GM19467 (cell line): ENCODE results near the gene MCTP1.
A peak's percentile ranks its signal among the peaks of the same experiment; 100 is the strongest.

ENCODE experiments used
- ATAC-seq: cut with Tn5 transposase; IDR thresholded peaks from one replicate; pipeline ENCODE4 v1.9.1; 2021; ENCODE audit warnings: mild to moderate bottlenecking, moderate library complexity; ENCODE audit not compliant: unreplicated experiment

The MCTP1 gene

DNA sequence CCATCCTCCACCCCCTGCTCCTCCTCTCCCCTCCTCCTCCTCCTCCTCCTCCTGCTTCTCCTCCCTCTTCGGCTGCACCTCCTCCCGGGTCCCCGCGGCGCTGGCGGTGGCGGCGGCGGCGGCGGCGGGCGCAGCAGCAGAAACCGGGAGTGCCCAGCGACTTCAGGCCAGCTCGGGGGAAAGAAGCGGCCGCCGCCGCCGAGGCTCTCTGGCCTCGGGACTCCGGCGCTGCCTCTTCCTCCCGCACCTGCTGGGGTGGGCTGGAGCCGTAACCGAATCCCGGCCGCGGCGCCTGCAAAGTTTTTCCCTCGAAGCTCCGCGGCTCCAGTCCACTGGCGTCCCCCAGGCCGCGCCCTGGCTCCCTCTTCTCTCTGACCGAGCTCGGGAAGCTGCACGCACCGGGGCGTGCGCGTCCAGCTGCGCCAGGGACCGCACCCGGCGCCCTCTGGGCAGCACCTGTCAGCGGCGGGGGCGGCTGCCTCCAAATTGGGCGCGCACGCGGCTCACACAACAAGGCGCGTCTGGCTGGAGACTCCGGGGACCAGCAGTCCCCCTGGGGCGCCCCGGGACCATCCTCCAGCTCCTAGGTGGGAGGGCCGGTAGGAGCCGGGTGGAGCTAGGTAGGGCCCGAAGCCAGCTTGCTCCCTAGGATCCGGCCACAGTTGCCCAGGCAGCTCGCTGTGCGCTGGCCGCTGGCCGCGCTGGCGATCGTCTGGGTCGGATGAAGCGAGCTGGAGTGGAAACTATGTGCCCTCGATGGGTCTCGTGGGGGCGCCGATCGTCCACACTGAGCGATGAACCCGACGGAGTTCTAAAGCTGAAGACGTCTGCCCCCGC, at the start of gene MCTP1:
Gene MCTP1 (minus strand): TSS at position 523 of the 837 bp plus-strand sequence.
- peak; percentile 27 for ATAC-seq

DNA sequence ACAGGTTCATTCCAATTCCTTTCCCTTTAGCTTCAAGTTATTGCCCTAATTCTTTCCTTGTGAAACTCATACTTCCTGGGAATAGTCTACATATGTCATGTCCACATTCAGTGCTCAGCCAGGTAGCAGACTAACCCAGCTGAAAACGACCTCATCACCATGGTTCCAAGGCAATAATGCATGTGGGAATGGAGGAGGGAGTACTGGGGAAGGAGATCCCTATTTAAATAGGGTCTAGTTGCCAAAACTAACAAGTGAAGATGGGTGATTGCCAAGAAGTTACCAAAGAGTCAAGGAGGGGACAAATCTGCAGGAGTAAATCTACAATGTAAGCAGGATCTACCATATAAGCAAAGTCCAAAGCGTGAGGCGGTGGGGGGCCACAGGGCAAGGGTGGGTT, 47.3 kb upstream of the MCTP1 start:
- ATAC-seq = no peak

DNA sequence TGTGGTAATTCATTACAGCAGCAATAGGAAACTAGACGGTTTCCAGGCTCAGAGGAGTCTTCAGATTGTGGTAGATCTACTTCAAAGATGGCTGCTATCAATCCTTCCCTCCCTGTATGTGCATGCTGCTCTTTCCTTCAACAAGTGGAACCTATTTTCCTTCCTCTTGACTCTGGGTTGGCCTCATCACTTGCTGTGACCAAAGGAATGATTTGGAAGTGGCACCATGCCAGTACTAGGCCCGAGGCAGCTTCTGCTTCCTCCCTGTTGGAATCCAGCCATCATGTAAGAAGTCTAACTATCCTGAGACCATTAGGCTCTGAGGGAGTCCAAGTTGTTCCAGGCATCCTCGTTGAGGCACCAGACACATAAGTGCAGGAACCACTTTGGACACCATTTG, 46.5 kb upstream of the MCTP1 start:
- no peak for ATAC-seq

DNA sequence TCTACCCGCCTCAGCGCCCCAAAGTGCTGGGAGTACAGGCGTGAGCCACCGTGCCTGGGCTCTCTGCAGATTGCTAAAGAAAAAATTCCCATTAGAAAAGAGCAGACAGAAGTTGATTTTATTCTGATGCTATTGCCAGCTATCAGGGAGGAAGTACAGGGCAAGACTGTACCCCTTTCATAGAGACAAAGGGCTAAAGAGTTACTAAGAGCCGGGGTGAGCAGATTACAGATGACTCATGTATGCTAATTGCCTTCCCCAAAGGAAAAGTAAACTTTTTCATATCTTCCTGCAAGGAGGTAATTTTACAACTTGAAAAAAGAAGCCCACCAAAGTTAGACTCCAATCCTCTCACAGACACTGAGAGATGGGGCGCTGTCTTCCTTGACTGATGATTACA, 42.3 kb upstream of the MCTP1 start:
- no peak for ATAC-seq

DNA sequence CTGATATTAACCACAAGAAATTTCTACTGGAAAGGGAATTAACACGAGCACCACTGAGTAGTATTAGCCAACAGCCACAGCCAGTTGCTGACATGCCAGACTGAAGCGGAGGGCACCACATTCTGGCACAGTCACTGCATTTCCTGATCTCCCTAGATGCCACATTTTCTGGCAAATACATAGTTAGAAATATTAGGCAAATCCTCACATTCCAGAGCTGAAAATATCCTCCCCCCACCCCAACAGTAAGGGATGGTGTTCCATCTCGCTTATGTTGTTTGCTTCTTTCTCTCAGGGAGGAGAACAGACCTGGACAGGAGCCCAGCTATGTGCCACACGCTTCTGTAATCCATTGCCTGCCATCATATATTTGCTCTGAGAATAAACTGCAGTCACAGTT, 32.8 kb upstream of the MCTP1 start:
- no peak for ATAC-seq

DNA sequence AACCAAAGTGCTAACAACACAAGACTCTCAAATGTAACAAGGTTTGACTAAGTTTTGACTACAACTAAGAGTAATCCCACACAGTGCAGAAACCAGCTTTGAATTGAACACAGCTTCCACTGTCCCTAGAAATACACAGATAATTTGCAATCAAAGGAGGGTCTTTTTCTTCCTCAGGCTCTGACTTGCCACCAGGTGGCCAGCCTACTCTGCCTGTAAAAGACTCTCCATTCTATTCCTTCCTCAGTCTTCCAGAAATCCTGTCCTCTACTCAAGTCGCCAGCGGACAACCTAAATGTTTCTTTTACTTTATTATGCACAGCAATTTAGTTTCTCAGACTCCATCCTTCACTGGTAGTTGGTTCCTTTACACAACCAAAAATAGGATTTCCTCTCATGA, 32.2 kb upstream of the MCTP1 start:
- ATAC-seq = no peak

DNA sequence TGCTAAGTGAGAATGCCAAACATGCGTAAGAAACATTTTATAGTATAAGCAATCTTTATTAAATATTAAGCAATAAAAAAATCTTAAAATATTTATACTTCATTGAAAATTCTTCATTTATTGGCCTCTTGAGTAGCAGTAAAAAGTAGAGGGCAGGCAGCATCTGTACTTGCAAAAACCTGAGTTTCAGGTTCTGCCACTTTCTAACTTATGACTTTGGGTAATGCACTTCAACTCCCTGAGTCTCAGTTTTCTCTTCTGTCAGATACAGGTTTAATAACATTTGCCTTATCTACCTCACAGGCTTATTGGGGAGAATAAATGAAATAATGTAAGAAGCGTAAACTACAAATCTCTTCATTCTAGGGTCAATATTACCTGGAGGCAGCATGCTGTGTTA, 19.8 kb upstream of the MCTP1 start:
- ATAC-seq = no peak

DNA sequence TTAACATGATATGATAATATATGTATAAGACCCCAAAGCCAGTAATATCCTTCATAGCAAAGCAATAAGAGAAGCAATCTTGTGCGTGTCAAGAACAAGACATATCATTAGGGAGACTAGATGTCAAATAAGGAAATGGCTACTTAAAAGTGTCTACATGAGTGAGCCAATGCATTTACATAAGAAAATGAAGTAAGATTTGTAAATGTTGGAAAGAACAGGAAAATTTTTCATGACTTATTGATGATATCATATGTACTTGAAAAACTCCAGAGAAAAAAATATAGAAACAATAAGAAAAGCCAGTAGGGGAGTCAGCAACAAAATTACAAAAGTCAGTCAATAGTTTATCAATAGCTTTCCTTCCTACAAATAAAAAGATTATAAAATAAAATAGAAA, 13.8 kb upstream of the MCTP1 start:
- ATAC-seq = no peak

DNA sequence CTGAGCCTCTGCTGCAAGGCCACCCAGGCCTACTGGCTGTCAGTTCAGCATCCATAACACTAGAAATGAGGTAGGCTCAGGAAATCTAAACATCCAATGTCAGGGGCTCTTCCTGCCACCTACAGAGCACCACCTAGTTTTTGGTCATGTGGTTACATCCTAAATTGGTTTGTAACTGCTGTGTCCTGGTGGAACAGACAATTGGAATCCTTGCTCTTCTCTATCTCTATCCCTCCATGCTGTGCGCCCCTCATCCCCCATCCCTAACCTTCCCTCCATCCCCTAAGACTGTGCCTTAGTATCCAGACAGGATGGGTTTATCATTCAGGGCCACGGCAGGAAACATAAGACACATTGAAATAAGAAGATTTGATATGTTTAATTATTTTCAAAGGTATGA, 11.4 kb upstream of the MCTP1 start:
- no peak for ATAC-seq

DNA sequence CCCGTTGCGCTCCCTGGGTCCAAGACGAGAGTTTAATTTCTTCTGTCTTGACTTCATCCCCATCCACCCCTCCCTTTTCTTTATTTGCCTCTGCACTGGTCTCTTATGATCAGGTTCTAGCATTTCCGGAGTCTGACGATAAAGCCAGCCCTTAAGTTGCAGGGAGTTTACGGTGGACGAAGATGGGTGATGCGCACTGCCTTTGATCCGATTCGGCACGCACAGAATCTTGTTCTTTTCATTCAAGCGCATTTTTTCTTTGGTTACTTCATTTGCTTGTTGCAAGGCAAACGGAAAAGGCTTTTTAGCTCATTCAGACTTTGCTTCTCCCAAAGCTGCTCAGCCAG, 488 bp upstream of the MCTP1 start:
- peak; percentile 8 for ATAC-seq

DNA sequence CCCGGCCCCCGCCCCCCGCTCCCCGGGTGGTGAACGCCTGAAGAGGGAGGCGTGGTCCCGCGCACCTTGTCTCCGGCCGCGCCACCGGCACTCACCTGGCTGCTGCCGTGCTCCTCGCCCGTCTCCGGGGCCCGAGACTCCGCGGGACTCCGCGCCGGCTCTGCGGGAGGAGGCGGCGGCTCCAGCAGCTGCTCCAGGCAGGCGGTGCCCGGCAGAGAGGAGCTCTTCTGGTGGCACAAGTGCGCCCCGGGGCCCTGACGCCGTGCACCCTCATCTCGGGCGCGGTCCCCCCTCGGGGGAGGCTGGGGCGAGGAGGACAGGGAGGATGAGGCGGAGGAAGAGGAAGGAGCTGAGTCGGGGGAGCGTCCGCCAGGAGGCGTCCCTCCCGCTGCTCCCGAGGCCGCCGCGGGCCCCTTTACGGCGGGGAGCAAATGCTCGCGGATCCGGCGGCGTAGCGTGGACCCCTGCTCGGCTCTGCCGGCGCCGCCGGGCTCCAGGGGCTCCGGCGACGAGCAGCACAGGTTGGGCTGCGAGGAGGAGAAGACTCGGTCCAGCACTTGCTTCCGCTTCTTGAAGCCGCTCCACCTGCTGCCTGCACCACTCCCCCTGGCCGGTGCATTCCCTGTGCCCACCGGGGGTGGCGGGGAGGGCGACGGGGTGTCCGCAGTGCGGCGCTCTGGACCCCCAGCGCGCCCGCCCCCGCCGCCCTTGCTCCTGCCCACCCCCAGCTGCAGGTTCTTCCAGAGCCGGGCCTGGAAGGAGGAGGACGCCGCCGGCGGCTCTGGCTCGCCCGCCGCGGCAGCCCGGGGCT, 928 bp downstream of the MCTP1 start:
- peak; percentile 52 for ATAC-seq

DNA sequence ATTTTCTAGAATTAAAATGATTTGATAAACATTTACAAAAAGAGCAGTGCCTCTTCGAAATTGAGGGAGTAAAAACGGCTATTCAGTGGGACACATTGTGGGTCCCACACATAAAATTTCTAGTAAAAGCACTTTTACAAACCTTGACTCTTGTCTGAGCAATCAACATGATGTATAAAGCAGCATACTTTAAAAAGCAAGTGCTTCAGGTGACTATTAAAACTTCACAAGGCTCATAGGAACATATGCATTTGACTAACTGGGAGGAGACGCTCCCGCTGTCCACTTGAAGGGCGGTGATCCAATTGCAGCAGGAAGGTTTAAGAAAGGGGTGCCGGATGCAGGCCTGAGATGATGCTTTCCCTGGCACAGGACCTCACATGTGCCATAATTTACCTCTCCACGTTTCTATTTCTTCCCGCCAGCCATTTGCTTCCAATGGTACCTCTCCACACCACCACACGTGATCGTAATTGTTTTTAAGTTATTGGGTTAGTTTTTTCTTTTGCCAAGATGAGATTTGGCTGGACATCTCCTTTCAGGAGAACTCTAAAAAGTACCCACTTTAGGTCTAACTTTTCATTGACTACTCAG, 1.8 kb downstream of the MCTP1 start:
- no peak for ATAC-seq

DNA sequence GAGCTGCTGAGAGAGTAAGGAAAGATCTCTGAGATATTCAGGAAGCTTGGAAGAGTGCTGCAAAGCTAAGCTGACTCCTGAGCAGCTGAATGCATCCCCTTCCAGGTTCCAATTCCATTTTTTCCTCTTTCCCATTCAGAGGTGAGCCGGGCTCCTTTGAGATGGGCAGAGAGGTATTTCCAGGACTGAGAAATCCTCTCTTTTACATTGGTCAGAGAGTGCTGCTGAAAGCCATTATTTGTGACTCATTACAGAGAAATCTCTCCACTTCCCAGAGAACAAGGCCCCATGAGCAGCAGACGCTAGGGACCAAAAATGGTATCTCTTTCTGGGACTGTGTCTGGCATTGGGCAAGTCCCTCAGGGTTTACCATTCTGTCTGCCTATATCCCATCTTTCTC, 3.7 kb downstream of the MCTP1 start:
- ATAC-seq = no peak

DNA sequence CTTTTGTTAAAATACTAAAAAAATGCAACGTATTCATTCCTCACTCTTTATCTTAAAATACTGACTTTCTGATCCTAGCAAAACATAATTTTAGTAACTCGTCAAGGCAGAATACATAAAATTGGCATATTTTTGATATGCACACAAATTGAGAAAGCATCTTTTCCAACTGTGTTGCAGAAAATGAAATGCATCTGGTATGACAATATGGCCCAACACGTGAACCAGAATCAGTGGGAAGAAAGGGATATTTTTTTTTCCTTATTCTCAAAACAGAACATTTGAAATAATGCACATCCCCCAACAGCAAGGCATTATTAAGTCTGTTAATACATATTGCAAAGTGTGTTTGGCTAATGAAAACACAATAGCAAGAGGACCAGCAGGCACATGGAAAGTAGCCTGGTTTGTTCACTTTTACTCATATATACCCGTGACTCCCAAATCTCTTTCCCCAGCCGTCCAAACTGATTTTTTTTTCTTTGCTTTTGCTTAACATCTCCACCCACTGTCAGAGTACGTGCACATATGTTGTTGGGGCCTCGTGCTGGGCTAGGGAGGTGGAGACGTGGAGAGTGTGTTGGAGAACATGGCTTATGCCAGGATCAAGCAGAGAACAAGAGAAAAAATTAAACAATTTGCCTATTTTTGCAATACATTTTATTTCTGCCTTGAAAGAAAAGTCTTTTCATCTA, 4.3 kb downstream of the MCTP1 start:
- no peak for ATAC-seq

DNA sequence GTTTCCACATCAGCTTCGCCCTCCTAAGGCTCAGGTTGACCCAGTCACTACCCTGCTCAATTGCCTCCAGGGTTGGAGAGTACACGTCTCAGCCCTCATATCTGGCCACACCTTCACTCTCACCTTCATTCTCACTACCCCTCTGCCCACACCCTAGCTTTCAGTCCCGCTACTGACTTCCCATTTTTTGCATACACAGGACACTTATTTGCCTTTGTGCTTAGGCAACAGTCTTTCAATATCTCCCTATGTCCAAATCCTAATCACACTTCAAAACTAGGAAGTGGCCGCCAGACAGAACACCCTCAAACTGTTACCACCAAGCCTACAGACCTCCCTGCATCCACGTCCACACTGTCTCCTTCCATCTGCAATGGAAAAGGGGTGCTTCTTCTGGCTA, 10.9 kb downstream of the MCTP1 start:
- ATAC-seq = no peak

DNA sequence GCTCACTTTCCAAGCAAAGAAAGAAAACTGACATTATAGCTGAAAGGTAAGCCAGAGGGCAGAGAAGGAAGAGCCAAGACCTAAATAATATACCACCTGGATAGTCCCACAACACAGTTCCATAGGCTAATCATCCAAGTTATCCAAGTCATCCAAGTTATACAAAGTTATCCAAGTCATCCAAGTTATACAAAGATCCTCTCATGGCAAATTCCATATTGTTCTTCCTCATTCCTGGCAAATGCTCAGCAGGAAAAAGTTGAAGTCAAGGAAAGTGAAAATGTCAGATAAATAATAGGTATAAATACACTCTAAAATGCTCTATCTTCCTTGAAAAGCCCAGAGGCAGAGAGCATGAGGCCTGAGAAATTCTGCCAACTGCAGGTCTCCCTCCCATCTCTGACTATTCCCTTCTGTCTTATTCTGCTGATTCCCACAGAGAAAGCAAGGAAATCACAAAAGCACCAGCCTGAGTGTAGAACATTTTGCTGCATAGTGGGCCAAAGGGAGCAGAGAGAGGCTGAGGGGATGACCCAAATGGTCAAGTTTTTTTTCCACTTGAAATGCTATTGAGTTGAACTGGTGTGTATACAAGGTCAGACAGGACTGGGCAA, 12.5 kb downstream of the MCTP1 start:
- no peak for ATAC-seq

DNA sequence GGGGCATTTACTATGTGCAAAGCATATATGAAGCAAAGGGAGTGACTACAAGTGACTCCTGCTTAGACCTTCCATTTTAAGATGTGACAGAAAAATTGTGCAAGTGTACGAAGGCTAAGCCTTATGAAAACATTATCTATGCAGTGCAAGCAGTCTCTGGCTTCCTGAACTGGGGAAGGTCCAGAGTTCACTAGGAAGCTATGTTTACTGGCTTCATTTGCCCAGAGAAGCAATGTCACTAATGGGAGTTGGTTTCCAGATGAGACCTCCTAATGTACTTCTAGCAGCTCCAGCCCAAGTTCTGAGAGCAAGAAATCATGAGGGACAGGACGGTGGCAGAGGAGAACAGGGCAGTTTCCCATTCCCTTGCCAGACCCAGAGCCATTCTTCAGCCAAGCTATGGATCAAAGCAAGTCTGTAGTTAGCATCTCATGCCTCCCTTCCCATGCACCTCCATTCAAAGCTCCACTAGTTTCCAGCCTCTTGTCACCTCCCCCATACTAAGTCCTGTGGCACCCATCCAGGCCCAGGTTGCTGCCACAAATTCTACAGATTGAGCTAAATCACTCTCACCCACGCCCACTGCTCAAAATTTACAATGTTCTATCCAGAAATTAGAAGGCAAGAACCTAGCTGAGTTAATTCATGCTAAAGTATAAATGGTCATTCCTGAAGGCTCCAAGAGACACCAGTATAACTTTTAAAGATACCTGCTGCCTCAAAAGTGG, 21.8 kb downstream of the MCTP1 start:
- no peak for ATAC-seq

DNA sequence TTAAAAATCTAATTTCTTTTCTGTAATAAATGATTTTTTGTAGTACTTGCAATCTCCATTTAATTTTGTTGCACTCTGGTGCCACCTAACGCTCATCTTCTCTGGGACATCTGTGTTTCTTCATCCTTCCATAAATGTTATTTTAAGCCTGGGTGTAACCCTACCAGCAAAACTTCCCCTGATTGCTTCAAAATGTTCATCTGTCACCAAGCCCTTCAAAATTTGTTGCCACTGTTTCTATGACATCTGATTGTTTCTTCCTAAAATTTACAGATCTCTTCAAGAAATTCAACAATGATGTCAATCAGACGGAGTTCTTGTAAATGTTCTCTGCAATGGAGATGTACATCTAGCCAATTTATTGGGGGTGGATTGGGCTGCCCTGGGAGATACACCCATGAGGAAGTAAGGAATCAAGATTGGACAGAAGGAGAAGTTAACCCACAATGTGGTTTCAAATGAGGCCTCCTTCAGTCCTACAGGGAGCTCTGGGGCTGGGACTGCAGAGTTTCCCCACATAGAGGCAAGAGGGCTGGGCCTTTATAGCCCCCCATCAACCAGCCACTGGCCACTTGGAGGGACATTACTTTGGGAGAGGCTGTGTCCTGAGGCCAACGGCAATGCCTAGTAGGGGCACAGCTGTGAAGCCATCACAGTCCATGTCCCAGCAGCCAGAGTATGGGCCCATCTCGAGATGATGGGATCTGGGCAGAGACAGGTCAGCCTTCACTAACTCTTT, 23.3 kb downstream of the MCTP1 start:
- no peak for ATAC-seq

DNA sequence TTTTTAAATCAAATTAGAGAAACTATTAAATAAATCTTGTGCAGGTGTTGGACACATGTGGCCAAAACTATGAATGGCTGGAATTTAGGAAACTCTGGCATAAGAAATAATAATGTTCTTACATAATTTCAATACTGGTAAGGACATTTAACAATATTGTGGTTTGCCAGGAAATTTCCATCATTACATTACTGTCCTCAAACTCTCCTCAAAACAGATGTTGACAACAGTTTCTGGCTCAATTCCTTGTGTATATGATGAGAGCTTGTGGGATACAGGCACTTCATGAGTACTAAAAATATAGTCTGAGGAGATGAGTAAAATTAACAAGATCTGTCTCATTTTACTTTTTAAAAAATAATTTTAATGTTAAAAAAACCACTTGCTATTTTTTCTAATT, 27.9 kb downstream of the MCTP1 start:
- no peak for ATAC-seq

DNA sequence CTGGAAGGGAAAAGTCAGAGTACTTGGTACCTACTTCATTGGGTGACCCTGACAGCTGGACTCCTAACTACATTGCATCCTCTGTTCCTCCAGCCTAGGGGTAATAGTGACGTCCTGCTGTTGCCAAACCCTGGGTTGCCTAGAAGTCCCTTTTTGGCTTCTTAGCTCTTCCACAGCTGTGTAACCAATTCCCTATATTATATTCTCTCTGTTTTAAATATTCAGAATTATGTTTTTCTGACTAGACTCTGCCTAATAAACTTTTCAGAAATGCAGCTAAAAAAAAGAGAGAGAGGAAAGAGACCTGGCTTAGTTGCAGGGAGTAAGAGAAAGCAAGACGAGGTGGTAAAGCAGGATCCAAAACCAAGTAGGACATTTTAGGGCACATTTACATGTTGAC, 28.4 kb downstream of the MCTP1 start:
- ATAC-seq = no peak
